GM12878 (cell line): Measurements from ENCODE around the gene FBF1. TPM values are rescaled to one million over a fixed set of nuclear protein-coding genes. Genes with fewer than 3 reads are reported as not detected.

Experiments used
- BCLAF1 ChIP-seq: fragments of 450-650 bp; IDR thresholded peaks from 2 replicates; pipeline ENCODE4 v1.6.1; 2017; ENCODE audit warnings: antibody characterized with exemption, mild to moderate bottlenecking, moderate library complexity
- BHLHE40 ChIP-seq, 2 experiments: fragments of 450-650 bp in 1 of 2; IDR thresholded peaks; 2 replicates each; pipeline ENCODE4 v1.6.1; 2011 to 2017; ENCODE audit warnings: low read depth in 2 of 2, borderline replicate concordance in 1 of 2, improper control_type of control experiment in 1 of 2, low read length in 1 of 2, mild to moderate bottlenecking in 1 of 2
- CEBPB ChIP-seq, 2 experiments: fragments of 150-350 bp in 1 of 2; IDR thresholded peaks; 2 replicates each; pipeline ENCODE4 v1.6.1; 2012 to 2014; ENCODE audit warnings: low read depth in 2 of 2, low read length in 2 of 2, borderline replicate concordance in 1 of 2, inconsistent platforms in 1 of 2
- CHD2 ChIP-seq: IDR thresholded peaks from 2 replicates; pipeline ENCODE4 v1.6.1; 2011; ENCODE audit warnings: low read depth, low read length, improper control_type of control experiment, borderline replicate concordance
- MEF2B ChIP-seq: fragments of 450-650 bp; IDR thresholded peaks from 2 replicates; pipeline ENCODE4 v1.6.1; 2018; ENCODE audit warnings: mild to moderate bottlenecking, moderate library complexity; ENCODE audit not compliant: partially characterized antibody, poor library complexity, severe bottlenecking
- NKRF ChIP-seq: fragments of 450-650 bp; conservative IDR thresholded peaks from 2 replicates; pipeline ENCODE4 v1.6.1; 2017; ENCODE audit warnings: mild to moderate bottlenecking, moderate library complexity
- SKIL ChIP-seq: fragments of 450-650 bp; IDR thresholded peaks from 2 replicates; pipeline ENCODE4 v1.6.1; 2017; ENCODE audit warnings: mild to moderate bottlenecking, low read depth, inconsistent platforms; ENCODE audit not compliant: poor library complexity, severe bottlenecking
- YY1 ChIP-seq: IDR thresholded peaks from 2 replicates; pipeline ENCODE4 v1.6.1; 2011; ENCODE audit warnings: low read depth, mild to moderate bottlenecking, low read length
- ZNF274 ChIP-seq: IDR thresholded peaks from one replicate; pipeline ENCODE4 v1.8.0; 2011; ENCODE audit not compliant: insufficient read length, insufficient read depth
- polyA plus RNA-seq, 11 experiments: library from polyadenylated mRNA; depleted of rRNA in 4 of 11; unstranded in 6 of 11; stranded (reverse) in 5 of 11; fragments of >200 nt; fragmentation: Nextera tagmentation in 4 of 11; fragmentation: Illumina TruSeq in 1 of 11; extraction: Ambion mirVana in 4 of 11; extraction: Trizol in 1 of 11; gene quantifications; 1 replicate in 1 of 11; 2 replicates in 10 of 11; pipeline versions ENCODE4 v1.2.1 to v1.2.3, GENCODE V29; 2011 to 2016; ENCODE audit warnings: inconsistent platforms in 2 of 11, missing spikeins in 2 of 11, low read depth in 1 of 11
- total RNA-seq, 4 experiments: library from RNA; depleted of rRNA in 3 of 4; stranded (reverse); fragments of >200 nt in 3 of 4; fragmentation: Illumina TruSeq in 1 of 4; extraction: Trizol in 1 of 4; gene quantifications; 2 replicates each; pipeline versions ENCODE4 v1.2.1 to v1.2.3, GENCODE V29; 2013 to 2021
- TF ChIP-seq, protein P1 (sequence below): IDR thresholded peaks from 2 replicates; pipeline ENCODE4 v1.6.1; 2011; ENCODE audit warnings: borderline replicate concordance, low read depth, mild to moderate bottlenecking, moderate library complexity, mixed read lengths, low read length; ENCODE audit not compliant: insufficient read depth; ENCODE audit errors: extremely low read length
- TF ChIP-seq, protein P2 (sequence below), 3 experiments: IDR thresholded peaks in 2 of 3; conservative IDR thresholded peaks in 1 of 3; 2 replicates each; pipeline ENCODE4 v1.5.1; 2011; ENCODE audit warnings: low read depth in 3 of 3, low read length in 3 of 3, mild to moderate bottlenecking in 3 of 3, control low read depth in 2 of 3, moderate library complexity in 2 of 3, inconsistent platforms in 1 of 3, mixed read lengths in 1 of 3; ENCODE audit not compliant: control insufficient read depth in 2 of 3, insufficient read depth in 1 of 3; ENCODE audit errors: extremely low read depth in 1 of 3
- TF ChIP-seq, protein P3 (sequence below): fragments of 450-650 bp; IDR thresholded peaks from 2 replicates; pipeline ENCODE4 v1.6.1; 2017; ENCODE audit warnings: low read depth, mild to moderate bottlenecking, moderate library complexity

FBF1 gene
- total and polyA plus RNA-seq, 10 of the 15 experiments (the other 5 are each of a cell fraction or from before 2014, with no cell fraction given): 0.29 to 15.0 (median 7.0) TPM

DNA sequence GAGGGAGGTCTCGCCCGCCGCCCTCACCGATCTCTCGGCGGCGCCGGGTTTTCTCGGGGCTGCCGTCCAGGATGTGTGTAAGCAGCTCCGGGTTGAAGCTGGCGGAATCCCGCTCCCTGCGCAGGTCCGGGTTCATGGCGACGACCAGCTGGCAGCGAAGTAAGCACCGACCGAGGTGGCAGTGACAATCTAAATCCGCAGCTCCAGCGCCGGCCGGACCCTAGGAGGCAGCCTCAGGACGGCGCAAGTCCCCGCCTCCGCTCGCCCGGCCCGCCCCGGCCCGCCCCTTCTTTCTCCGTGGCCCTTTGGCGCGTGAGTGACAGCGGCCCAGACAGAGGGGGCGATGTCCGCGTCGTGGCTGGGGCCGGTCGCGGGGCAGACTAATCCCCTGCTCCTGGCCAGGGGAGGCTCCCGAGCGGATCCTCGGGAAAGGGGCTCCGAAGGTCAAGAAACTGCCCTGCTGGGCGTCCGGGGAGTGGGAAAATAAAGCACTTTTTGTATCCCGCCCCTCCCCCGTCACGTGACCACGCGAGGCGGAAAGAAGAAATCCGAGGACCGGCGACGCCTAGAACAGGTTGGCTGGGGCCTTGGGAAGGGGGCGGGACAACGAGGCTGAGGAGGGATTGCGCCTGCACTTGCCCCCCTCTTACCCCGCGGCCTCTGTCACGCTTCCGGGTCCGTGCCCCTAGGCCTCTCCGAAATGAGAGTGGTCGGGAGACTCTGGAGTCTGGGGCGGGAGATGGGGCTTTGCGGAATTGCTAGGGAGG, 38.3 kb upstream of the FBF1 start, which contains the start of the genes ACOX1 and TEN1 (continued):
- TF ChIP-seq, protein P1, sequence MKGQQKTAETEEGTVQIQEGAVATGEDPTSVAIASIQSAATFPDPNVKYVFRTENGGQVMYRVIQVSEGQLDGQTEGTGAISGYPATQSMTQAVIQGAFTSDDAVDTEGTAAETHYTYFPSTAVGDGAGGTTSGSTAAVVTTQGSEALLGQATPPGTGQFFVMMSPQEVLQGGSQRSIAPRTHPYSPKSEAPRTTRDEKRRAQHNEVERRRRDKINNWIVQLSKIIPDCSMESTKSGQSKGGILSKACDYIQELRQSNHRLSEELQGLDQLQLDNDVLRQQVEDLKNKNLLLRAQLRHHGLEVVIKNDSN: peak; percentile 94
- no peak for TF ChIP-seq CEBPB (IDR thresholded peaks at IDR 0.05; ENCODE audit: borderline replicate concordance in 1 of 2, low read depth in 2 of 2, low read length in 2 of 2)
- peak; percentile 63 for TF ChIP-seq SKIL
- TF ChIP-seq YY1: peak; percentile 74; the same call in 1 of the 2 replicates
- TF ChIP-seq NKRF: peak; percentile 76
- TF ChIP-seq, protein P2, sequence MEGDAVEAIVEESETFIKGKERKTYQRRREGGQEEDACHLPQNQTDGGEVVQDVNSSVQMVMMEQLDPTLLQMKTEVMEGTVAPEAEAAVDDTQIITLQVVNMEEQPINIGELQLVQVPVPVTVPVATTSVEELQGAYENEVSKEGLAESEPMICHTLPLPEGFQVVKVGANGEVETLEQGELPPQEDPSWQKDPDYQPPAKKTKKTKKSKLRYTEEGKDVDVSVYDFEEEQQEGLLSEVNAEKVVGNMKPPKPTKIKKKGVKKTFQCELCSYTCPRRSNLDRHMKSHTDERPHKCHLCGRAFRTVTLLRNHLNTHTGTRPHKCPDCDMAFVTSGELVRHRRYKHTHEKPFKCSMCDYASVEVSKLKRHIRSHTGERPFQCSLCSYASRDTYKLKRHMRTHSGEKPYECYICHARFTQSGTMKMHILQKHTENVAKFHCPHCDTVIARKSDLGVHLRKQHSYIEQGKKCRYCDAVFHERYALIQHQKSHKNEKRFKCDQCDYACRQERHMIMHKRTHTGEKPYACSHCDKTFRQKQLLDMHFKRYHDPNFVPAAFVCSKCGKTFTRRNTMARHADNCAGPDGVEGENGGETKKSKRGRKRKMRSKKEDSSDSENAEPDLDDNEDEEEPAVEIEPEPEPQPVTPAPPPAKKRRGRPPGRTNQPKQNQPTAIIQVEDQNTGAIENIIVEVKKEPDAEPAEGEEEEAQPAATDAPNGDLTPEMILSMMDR (IDR thresholded peaks at IDR 0.05 in 2 of 3, conservative IDR thresholded peaks at IDR 0.05 in 1 of 3; ENCODE audit: control insufficient read depth in 2 of 3, extremely low read depth in 1 of 3, insufficient read depth in 1 of 3, low read depth in 3 of 3, low read length in 3 of 3): peak; percentile 7 to 32 (median 13); a peak in 3 of 6 replicates
- peak; percentile 31; the same call in 1 of the 2 replicates for TF ChIP-seq CHD2
- TF ChIP-seq, protein P3, sequence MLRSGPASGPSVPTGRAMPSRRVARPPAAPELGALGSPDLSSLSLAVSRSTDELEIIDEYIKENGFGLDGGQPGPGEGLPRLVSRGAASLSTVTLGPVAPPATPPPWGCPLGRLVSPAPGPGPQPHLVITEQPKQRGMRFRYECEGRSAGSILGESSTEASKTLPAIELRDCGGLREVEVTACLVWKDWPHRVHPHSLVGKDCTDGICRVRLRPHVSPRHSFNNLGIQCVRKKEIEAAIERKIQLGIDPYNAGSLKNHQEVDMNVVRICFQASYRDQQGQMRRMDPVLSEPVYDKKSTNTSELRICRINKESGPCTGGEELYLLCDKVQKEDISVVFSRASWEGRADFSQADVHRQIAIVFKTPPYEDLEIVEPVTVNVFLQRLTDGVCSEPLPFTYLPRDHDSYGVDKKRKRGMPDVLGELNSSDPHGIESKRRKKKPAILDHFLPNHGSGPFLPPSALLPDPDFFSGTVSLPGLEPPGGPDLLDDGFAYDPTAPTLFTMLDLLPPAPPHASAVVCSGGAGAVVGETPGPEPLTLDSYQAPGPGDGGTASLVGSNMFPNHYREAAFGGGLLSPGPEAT: peak; percentile 70
- TF ChIP-seq ZNF274: no peak
- peak; percentile 92 to 98 for TF ChIP-seq BHLHE40 (IDR thresholded peaks at IDR 0.05; ENCODE audit: borderline replicate concordance in 1 of 2, low read depth in 2 of 2, low read length in 1 of 2)
- TF ChIP-seq MEF2B: peak; percentile 45
- no peak for TF ChIP-seq BCLAF1
